Thoracic aorta (tissue), 2 donors: ENCODE data around the gene SIPA1L3. TPM values are rescaled to one million over a fixed set of nuclear protein-coding genes. Genes with fewer than 3 reads are reported as not detected.
"Not testable (repeated sequence)": the region's sequence is repeated elsewhere in the genome, so short reads cannot be mapped to it uniquely, and the experiment has no call there.

Experiments used
- ATAC-seq: fragments of 150-250 bp; one replicate; pipeline ENCODE4 v1.8.0; 2017; ENCODE audit warnings: low read depth; ENCODE audit not compliant: insufficient number of reproducible peaks, low FRiP score
- DNase-seq: peaks from one replicate; pipeline ENCODE4 v3.0.0-alpha.2; 2020; ENCODE audit warnings: low spot score
- H3K27ac ChIP-seq, 2 donors: fragments of 200-600 bp; sonication (generic); 1 replicate in 1 of 2; 2 replicates in 1 of 2; pipeline ENCODE4 v1.5.1; 2016; ENCODE audit warnings: mild to moderate bottlenecking in 2 of 2, moderate library complexity in 2 of 2
- H3K27me3 ChIP-seq: fragments of 200-600 bp; sonication (generic); replicated peaks from 2 replicates; pipeline ENCODE4 v1.6.0; 2016; ENCODE audit warnings: mild to moderate bottlenecking; ENCODE audit not compliant: insufficient read depth
- H3K36me3 ChIP-seq: fragments of 200-600 bp; sonication (generic); one replicate; pipeline ENCODE4 v1.5.1; 2016
- H3K4me1 ChIP-seq, 2 donors: fragments of 200-600 bp; sonication (generic); 1 replicate in 1 of 2; 2 replicates in 1 of 2; pipeline versions ENCODE4 v1.5.1 to v1.6.0; 2016; ENCODE audit warnings: low read depth in 2 of 2, mild to moderate bottlenecking in 1 of 2; ENCODE audit not compliant: control insufficient read depth in 1 of 2
- H3K4me3 ChIP-seq: fragments of 200-600 bp; sonication (generic); 2 replicates; pipeline ENCODE4 v1.5.1; 2016; ENCODE audit warnings: mild to moderate bottlenecking
- H3K9me3 ChIP-seq: fragments of 200-600 bp; sonication (generic); 2 replicates; pipeline ENCODE4 v1.5.1; 2016
- total RNA-seq, 2 donors: library from RNA; depleted of rRNA; stranded (reverse); fragments of >200 nt; gene quantifications; one replicate each; pipeline versions ENCODE4 v1.1.0 to v1.2.3, GENCODE V29; 2016
- TF ChIP-seq, protein P1 (sequence below): fragments of 200-600 bp; sonication (generic); IDR thresholded peaks from one replicate; pipeline ENCODE4 v1.5.1; 2019; ENCODE audit warnings: antibody characterized with exemption

SIPA1L3 gene
- total RNA-seq, 2 donors from 2014 or later, result 14.5 to 39.4 TPM

DNA sequence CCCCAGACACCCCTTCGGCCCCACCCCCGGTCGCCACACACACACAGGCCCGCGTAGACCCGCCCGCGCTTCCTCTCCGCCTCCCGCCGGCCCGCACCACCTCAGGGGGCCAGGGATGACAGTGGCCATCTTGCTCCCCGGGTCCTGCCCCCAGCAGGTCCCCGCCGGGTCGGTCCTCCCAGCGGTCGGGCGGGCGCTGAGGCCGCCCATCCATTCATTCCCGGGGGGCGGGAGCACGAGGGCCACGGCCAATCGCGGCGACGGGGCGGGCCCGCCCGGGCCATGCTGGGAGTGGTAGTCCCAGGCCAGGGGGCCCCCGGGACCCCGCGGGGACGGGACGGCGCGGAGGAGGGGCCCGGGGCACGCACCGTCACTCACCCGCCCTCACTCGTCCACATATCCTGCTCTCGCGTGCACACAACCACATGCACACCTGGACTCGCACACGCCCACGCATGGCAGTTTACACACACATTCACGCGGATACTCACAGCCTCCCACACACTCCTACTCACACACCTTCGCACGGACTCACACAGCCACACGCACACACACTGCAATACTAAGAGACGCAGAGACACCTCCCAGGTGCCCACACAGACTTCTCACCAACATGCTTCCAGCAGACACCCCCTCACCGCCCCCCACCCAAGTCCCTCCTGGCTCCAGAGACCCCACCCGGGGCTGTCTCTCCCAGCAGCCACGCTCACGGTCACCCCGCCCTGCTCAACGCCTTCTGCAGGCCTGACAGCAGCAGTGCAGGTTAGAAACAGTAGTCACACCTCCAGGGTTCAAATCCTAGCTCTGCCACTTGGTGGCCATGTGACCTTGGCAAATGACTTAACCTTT lies 317.2 kb downstream of the SIPA1L3 start, which contains the start of gene DPF1:
Gene DPF1 (minus strand): TSS at position 209 of the 849 bp plus-strand sequence. CDS start 80 bp downstream, at position 129.
- TF ChIP-seq, protein P1, sequence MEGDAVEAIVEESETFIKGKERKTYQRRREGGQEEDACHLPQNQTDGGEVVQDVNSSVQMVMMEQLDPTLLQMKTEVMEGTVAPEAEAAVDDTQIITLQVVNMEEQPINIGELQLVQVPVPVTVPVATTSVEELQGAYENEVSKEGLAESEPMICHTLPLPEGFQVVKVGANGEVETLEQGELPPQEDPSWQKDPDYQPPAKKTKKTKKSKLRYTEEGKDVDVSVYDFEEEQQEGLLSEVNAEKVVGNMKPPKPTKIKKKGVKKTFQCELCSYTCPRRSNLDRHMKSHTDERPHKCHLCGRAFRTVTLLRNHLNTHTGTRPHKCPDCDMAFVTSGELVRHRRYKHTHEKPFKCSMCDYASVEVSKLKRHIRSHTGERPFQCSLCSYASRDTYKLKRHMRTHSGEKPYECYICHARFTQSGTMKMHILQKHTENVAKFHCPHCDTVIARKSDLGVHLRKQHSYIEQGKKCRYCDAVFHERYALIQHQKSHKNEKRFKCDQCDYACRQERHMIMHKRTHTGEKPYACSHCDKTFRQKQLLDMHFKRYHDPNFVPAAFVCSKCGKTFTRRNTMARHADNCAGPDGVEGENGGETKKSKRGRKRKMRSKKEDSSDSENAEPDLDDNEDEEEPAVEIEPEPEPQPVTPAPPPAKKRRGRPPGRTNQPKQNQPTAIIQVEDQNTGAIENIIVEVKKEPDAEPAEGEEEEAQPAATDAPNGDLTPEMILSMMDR, result no peak
- ATAC-seq (no peak), DNase-seq (no peak)
- Histone ChIP-seq H3K4me1 (peaks cover 11 to 17% of the 10 kb centered on the region in 2 donors), H3K27me3 (peaks cover 19% of the 10 kb centered on the region), H3K4me3 (peak within 1 kb of the TSS; percentile 56), H3K9me3 (no peaks in the 10 kb centered on the region), H3K27ac (no peak within 1 kb of the TSS), H3K36me3 (no peaks in the 10 kb centered on the region)

DNA sequence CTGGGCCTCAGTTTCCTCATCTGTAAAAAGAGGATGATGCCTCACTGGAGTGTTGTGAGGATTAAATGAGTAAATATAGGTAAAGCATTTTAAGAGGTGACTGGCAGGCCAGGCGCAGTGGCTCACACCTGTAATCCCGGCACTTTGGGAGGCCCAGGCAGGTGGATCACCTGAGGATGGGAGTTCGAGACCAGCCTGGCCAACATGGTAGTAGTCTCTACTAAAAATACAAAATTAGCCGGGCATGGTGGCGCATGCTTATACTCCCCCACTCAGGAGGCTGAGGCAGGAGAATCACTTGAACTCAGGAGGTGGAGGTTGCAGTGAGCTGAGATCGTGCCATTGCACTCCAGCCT lies 317.8 kb downstream of the SIPA1L3 start:
- H3K4me1 ChIP-seq, result peaks cover 12 to 18% of the 10 kb centered on the region in 2 donors
- DNase-seq, result not testable (repeated sequence)
- peaks cover 19% of the 10 kb centered on the region for H3K27me3 ChIP-seq

DNA sequence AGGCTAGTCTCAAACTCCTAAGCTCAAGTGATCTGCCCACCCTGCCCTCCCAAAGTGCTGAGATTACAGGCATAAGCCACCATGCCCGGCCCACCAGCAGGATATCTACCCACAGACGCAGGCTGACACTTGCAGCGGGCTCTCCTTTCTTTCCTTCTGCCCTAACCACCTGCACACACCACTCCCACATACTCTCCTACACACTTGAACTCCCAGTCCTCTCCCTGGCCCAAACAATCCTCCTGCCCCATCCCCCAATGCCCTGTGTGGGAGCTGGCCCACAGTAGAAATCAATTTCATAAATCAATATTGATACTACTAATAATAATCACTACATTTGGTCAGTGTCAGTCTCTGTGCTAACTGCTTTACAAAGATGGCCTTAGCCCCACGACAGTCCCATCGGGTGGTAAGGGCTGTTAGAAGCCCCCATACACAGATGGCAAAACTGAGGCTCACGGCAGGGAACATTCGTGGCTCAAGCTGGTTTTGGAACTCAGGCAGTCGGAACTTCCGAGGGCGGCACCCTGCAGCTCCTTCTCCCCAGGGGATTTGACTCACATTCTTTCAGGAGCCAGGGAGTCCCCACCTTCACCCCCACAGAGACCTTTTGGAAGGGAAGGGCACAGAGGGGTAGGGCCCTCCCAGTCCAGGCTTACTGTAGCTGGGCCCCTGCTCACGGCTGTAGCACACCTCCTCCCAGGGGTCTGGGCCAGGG lies 320.4 kb downstream of the SIPA1L3 start:
- DNase-seq, result no peak
- H3K27me3 ChIP-seq, result peaks cover 17% of the 10 kb centered on the region
- no peak for ATAC-seq
- no peak overlapping the region for H3K27ac ChIP-seq
- H3K9me3 ChIP-seq, result no peaks in the 10 kb centered on the region
- TF ChIP-seq, protein P1, result no peak
- H3K36me3 ChIP-seq, result no peaks in the 10 kb centered on the region
- H3K4me3 ChIP-seq, result no peak overlapping the region
- peaks cover 12 to 18% of the 10 kb centered on the region in 2 donors for H3K4me1 ChIP-seq

More for the DNA sequence above, 317.8 kb downstream of the SIPA1L3 start:
- not testable (repeated sequence) for H3K36me3 ChIP-seq, ATAC-seq, H3K27ac ChIP-seq, H3K9me3 ChIP-seq, H3K4me3 ChIP-seq

DNA sequence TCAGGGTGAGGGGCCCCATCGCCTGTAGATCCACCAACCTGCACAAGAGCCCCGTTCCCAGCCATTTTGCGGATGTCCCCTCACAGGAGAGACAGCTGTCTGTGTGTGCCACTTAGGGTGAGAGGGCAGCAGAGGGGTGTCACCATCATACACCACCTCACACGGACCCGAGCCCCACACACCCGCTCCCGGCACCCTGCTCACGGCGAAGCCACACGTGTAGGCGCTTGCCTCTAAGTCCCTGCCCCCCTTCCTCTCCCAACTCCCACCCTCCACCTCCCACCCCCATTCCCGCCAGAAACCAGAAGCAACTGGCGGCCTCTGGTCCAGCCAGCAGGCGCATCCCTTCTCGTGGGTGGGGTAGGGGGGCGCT lies 321.0 kb downstream of the SIPA1L3 start:
- ATAC-seq (no peak), DNase-seq (no peak)
- Histone ChIP-seq H3K27me3 (peaks cover 14% of the 10 kb centered on the region), H3K9me3 (no peaks in the 10 kb centered on the region), H3K4me1 (peaks cover 12 to 18% of the 10 kb centered on the region in 2 donors), H3K27ac (no peak overlapping the region), H3K4me3 (no peak overlapping the region), H3K36me3 (no peaks in the 10 kb centered on the region)
- TF ChIP-seq, protein P1, result no peak

DNA sequence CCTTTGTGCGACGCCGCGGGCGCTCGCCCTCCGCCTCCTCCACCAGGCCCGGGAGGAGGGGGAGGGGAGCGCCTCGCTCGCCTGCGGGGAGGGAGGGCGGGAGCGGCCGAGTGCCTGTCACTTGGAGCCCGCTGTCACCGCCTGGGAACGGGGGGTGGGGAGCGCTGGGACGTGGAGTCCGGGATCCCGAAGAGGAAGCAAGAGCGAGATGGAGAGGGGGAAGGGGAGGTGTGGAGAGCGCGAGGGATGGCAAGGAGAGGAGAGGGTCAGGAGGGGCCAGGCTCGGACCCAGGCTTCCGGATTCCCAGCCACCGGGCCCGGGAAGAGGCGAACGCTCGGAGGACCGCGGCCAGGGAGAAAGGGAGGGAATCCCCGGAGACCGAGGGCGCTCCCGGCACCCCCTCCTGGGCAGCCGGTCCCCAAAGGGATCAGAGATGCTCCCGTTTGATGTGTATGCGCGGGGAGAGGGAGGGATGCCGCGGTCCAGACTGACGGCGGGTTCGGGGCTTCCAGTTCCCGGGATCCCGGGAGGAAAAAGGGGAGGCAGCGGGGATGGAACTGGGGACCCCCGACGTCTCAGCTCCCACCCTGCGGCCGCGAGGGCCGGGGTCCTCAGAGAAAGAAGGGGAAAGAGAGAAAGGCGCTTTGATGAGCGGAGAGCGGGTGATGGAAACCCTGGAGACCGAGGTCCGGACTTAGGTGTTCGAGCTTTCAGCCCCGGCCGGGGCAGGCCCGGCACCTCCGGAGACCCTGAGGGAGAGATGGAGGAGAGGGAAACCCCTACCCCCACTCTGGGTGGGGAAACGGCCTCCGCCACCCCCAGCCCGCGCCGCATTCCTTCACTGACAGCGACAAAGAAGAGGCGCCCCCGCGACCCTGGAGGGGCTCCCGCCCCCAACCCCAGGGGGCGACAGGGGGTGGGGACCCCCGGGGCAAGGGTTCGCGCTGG lies 321.8 kb downstream of the SIPA1L3 start:
- Histone ChIP-seq H3K4me3 (peak overlapping the region; percentile 49), H3K27ac (no peak overlapping the region)

More for the DNA sequence above, 321.8 kb downstream of the SIPA1L3 start:
- H3K4me1 ChIP-seq, result peaks cover 12 to 16% of the 10 kb centered on the region in 2 donors
- H3K36me3 ChIP-seq, result no peaks in the 10 kb centered on the region
- no peak for DNase-seq
- no peaks in the 10 kb centered on the region for H3K9me3 ChIP-seq
- no peak for ATAC-seq
- TF ChIP-seq, protein P1, result no peak
- peaks cover 9% of the 10 kb centered on the region for H3K27me3 ChIP-seq
